ENCODE measurements around the gene VSNL1.

VSNL1 gene

DNA sequence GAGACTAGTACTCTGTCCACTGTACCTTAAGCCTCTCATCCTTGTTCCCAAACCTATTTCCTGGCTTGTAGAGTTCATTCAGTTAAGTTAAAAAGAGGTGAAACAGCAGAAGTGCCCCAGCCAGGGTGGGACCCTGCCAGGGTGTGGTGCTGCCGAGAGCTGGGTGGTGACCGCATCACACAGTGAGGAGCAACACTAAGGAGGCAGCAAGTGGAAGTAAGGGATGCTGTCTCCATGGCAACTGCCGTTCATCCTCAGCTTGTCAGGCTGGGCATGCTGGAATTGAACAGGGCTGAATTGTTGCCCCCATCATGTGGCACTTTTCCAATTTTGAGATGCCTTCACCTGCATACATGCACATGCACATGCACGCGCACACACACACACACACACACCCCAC is 77.0 kb downstream of the VSNL1 start:
- DNase-seq (ENCODE audit: low spot score): no peak
- TF ChIP-seq, protein P1, sequence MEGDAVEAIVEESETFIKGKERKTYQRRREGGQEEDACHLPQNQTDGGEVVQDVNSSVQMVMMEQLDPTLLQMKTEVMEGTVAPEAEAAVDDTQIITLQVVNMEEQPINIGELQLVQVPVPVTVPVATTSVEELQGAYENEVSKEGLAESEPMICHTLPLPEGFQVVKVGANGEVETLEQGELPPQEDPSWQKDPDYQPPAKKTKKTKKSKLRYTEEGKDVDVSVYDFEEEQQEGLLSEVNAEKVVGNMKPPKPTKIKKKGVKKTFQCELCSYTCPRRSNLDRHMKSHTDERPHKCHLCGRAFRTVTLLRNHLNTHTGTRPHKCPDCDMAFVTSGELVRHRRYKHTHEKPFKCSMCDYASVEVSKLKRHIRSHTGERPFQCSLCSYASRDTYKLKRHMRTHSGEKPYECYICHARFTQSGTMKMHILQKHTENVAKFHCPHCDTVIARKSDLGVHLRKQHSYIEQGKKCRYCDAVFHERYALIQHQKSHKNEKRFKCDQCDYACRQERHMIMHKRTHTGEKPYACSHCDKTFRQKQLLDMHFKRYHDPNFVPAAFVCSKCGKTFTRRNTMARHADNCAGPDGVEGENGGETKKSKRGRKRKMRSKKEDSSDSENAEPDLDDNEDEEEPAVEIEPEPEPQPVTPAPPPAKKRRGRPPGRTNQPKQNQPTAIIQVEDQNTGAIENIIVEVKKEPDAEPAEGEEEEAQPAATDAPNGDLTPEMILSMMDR (IDR thresholded peaks at IDR 0.05; ENCODE audit: extremely low read depth, insufficient read depth, missing control alignments): no peak
- in situ Hi-C loops (cut with MboI; ENCODE audit: low pct_unique_long_range_greater_than_20kb, low sequenced_read_pairs, unreplicated experiment): no loop called here

DNA sequence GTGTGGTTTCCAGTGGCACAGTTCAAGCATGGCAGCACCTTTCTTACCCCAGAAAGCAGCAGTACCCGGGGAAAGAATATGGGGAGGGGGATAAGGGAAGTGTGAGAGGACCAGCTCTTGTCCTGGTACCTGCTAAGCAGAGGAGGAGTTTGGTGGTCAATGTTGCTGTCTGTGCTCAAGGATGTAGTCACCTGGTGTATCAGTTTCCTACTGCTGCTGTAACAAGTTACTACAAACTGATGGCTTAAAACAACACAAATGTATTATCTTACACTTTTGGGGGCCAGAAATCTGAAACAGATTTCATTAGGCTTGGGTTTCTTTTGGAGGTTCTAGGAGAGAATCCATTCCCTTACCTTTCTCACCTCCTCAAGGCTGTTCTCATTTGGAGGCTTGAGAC is 77.5 kb downstream of the VSNL1 start:
- no peak for DNase-seq (ENCODE audit: low spot score)
- TF ChIP-seq, protein P1 (IDR thresholded peaks at IDR 0.05; ENCODE audit: extremely low read depth, insufficient read depth, missing control alignments): no peak
- in situ Hi-C loops (cut with MboI; ENCODE audit: low pct_unique_long_range_greater_than_20kb, low sequenced_read_pairs, unreplicated experiment): no loop called here

DNA sequence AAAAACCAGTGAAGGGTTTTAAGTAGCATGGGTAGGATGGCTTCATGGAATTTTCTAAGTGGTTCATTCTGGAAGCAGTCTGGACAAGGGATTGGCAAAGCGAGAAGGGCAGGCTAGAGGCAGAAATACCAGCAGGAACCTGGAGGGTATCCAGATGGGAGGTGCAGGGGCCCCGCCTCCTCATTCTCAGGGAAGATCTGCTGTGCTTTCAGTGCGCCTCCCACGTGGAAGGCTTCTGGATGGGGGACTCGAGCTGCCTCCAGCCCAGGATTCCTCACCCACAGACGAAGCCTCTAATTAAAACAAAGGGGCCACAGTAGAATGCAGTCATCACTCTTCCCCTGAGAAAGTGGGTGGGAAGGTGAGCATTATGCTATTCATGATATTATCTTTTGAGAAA is 79.8 kb downstream of the VSNL1 start:
- TF ChIP-seq, protein P1 (IDR thresholded peaks at IDR 0.05; ENCODE audit: extremely low read depth, insufficient read depth, missing control alignments): no peak
- DNase-seq (ENCODE audit: low spot score): no peak
- in situ Hi-C loops (cut with MboI; ENCODE audit: low pct_unique_long_range_greater_than_20kb, low sequenced_read_pairs, unreplicated experiment): no loop called here

DNA sequence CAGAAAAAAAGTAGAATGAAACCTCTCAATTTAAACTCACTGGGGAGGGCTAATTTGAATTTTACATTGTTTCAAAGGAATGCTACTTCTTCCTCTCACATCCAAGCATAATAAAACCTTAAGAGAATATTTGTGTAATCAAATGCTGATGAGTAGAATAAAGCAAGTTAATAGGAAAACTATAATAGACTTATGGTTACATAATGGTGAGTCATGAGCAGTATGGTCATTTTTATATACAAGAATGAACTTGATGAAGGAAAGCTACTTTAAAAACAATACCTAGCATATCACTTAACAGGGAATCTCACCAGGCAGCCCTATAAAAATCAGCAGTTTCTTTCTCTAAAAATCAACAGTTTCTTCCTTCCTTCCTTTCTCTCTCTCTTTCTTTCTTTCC is 80.3 kb downstream of the VSNL1 start:
- TF ChIP-seq, protein P1 (IDR thresholded peaks at IDR 0.05; ENCODE audit: extremely low read depth, insufficient read depth, missing control alignments): no peak
- no peak for DNase-seq (ENCODE audit: low spot score)
- in situ Hi-C loops (cut with MboI; ENCODE audit: low pct_unique_long_range_greater_than_20kb, low sequenced_read_pairs, unreplicated experiment): no loop called here

DNA sequence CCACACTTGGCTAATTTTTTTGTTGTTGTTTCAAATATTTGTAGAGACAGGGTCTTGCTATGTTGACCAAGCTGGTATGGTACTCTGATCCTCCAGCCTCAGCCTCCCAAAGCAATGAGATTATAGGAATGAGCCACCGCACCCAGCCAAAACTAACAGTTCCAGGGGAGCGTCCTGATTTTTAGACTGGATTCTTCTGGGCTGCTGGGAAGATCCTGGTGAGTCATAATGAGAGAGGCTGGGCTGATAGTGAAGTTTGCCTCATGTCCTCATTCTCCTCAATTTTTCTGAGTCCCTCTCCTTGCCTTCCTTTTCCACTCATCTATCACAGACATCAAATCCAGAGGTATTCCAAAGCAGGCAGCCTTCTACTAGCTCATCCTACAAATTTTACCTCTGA is 81.3 kb downstream of the VSNL1 start:
- TF ChIP-seq, protein P1 (IDR thresholded peaks at IDR 0.05; ENCODE audit: extremely low read depth, insufficient read depth, missing control alignments): no peak
- no peak for DNase-seq (ENCODE audit: low spot score)
- in situ Hi-C loops (cut with MboI; ENCODE audit: low pct_unique_long_range_greater_than_20kb, low sequenced_read_pairs, unreplicated experiment): no loop called here

DNA sequence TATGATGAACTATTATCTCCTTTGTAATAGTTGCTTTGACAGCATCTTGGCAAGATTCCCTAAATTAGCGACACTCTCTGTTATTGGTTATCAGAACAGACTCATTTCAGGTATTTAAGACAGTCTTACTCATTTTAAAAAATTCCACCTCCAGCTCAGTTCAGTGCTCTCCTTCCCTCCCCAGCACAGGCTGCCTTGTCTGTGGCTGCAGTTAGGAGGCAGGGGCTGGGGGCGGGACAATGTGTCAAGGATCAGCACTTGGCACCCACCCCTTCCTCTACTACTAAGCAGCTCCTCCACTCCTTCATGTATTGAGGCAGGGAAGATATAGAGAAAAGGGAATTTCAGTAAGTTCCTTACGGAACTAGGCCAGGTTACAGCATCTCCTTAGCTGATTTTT is 85.0 kb downstream of the VSNL1 start:
- DNase-seq (ENCODE audit: low spot score): no peak
- TF ChIP-seq, protein P1 (IDR thresholded peaks at IDR 0.05; ENCODE audit: extremely low read depth, insufficient read depth, missing control alignments): no peak
- in situ Hi-C loops (cut with MboI; ENCODE audit: low pct_unique_long_range_greater_than_20kb, low sequenced_read_pairs, unreplicated experiment): no loop called here

DNA sequence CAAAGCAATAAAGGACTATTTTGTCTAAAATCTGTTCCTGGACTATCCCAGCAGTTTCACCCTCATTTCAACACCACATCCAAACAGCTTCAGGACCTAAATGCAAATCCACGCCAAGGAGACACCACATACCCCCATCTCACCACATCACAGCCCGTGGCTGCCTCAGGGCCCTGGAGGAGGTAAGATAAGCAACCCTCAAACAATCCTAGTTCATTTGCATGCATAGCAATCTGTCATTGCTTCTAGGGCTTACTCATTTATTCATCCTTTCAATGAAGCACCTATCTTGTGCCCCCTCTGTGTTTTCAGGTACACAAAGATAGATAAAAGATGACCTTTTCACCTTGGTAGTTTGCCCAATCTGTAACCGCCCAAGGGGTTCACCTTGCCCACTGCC is 86.5 kb downstream of the VSNL1 start:
- TF ChIP-seq, protein P1 (IDR thresholded peaks at IDR 0.05; ENCODE audit: extremely low read depth, insufficient read depth, missing control alignments): no peak
- no peak for DNase-seq (ENCODE audit: low spot score)
- in situ Hi-C loops (cut with MboI; ENCODE audit: low pct_unique_long_range_greater_than_20kb, low sequenced_read_pairs, unreplicated experiment): no loop called here

Data from GM13977 (cell line).